Gastrocnemius medialis (tissue), 4 donors: ENCODE results near the gene SURF6. TPM values are rescaled to one million over a fixed set of nuclear protein-coding genes. Genes with fewer than 3 reads are reported as not detected.

Experiments used
- ATAC-seq, 2 donors: fragments of 150-250 bp; one replicate each; pipeline ENCODE4 v1.9.1; 2016
- DNase-seq, 2 donors: peaks; one replicate each; pipeline ENCODE4 v3.0.0-alpha.2; 2019
- H3K27ac ChIP-seq, 4 donors: fragments of 200-600 bp; sonication (generic); 1 replicate in 1 of 4; 2 replicates in 3 of 4; pipeline ENCODE4 v1.5.1; 2016 to 2018; ENCODE audit warnings: mild to moderate bottlenecking in 2 of 4, moderate library complexity in 1 of 4
- H3K27me3 ChIP-seq, 3 donors: fragments of 200-600 bp; sonication (generic) in 2 of 3; 1 replicate in 1 of 3; 2 replicates in 2 of 3; pipeline versions ENCODE4 v1.5.1 to v1.6.0; 2016 to 2019; ENCODE audit warnings: mild to moderate bottlenecking in 1 of 3, moderate library complexity in 1 of 3
- H3K36me3 ChIP-seq, 2 donors: fragments of 200-600 bp; sonication (generic) in 1 of 2; one replicate each; pipeline ENCODE4 v1.5.1; 2017 to 2018
- H3K4me1 ChIP-seq, 2 donors: fragments of 200-600 bp; sonication (generic) in 1 of 2; one replicate each; pipeline ENCODE4 v1.5.1; 2016 to 2017; ENCODE audit warnings: mild to moderate bottlenecking in 2 of 2
- H3K4me3 ChIP-seq, 4 donors: fragments of 200-600 bp; sonication (generic) in 3 of 4; 1 replicate in 1 of 4; 2 replicates in 3 of 4; pipeline ENCODE4 v1.5.1; 2016 to 2019; ENCODE audit warnings: mild to moderate bottlenecking in 2 of 4
- H3K9me3 ChIP-seq, 3 donors: fragments of 200-600 bp; sonication (generic) in 2 of 3; 1 replicate in 1 of 3; 2 replicates in 2 of 3; pipeline ENCODE4 v1.5.1; 2016 to 2019
- CTCF ChIP-seq, 5 experiments: fragments of 450-650 bp in 3 of 5; fragments of 200-600 bp in 2 of 5; sonication (generic) in 2 of 5; IDR thresholded peaks in 4 of 5; conservative IDR thresholded peaks in 1 of 5; 1 replicate in 4 of 5; 2 replicates in 1 of 5; pipeline ENCODE4 v1.5.1; 2016 to 2019; ENCODE audit warnings: antibody characterized with exemption in 5 of 5, mild to moderate bottlenecking in 3 of 5, moderate library complexity in 3 of 5
- POLR2A ChIP-seq, 2 donors: fragments of 450-650 bp; IDR thresholded peaks; one replicate each; pipeline ENCODE4 v1.6.1; 2017; ENCODE audit warnings: antibody characterized with exemption in 2 of 2, mild to moderate bottlenecking in 2 of 2, moderate library complexity in 2 of 2
- in situ Hi-C, 4 donors: fragments of 200-750 bp; cut with MboI; loops; one replicate each; pipeline versions ENCODE4 v1.15.0 to v1.8.0; 2017; ENCODE audit warnings: low sequenced_read_pairs in 4 of 4
- intact Hi-C: fragments of 100-400 bp; cut with DNase I; formaldehyde crosslinking; loops from one replicate; pipeline ENCODE4 v1.15.1; 2023; ENCODE audit warnings: low total_unique reads
- total RNA-seq, 4 donors: library from RNA; depleted of rRNA; stranded (reverse); fragments of >200 nt; gene quantifications; one replicate each; pipeline versions ENCODE4 v1.1.0 to v1.2.3, GENCODE V29; 2016

The SURF6 gene
- total RNA-seq, 4 donors from 2014 or later, result 13.4 to 34.2 (median 28.0) TPM

- Histone ChIP-seq H3K9me3 (no peaks in the 10 kb centered on the region), H3K4me3 (no peak overlapping the region), H3K27ac (no peak overlapping the region), H3K36me3 (no peaks in the 10 kb centered on the region), H3K4me1 (no peaks in the 10 kb centered on the region), H3K27me3 (peaks cover 0 to 13% (median 5%) of the 10 kb centered on the region in 3 donors)
- intact Hi-C loops, result no loop called here
- no peak for TF ChIP-seq CTCF (IDR thresholded peaks at IDR 0.05 in 4 of 5, conservative IDR thresholded peaks at IDR 0.05 in 1 of 5)
- TF ChIP-seq POLR2A (IDR thresholded peaks at IDR 0.05), result no peak
- in situ Hi-C loops, result no loop called here
- no peak for DNase-seq
- no peak for ATAC-seq
Observed at GRCh38 chr9:133282464-133283238, 53.3 kb downstream of the SURF6 start.

- intact Hi-C loops, result no loop called here
- no peaks in the 10 kb centered on the region for H3K36me3 ChIP-seq
- H3K27me3 ChIP-seq, result peaks cover 12 to 20% (median 19%) of the 10 kb centered on the region in 3 donors
- DNase-seq (no peak), ATAC-seq (no peak)
- TF ChIP-seq CTCF (IDR thresholded peaks at IDR 0.05 in 4 of 5, conservative IDR thresholded peaks at IDR 0.05 in 1 of 5), result no peak
- no peak for TF ChIP-seq POLR2A (IDR thresholded peaks at IDR 0.05)
- no peaks in the 10 kb centered on the region for H3K9me3 ChIP-seq
- no peaks in the 10 kb centered on the region for H3K4me1 ChIP-seq
- H3K27ac ChIP-seq, result no peak overlapping the region
- no peak overlapping the region for H3K4me3 ChIP-seq
- in situ Hi-C loops, result no loop called here
Observed at GRCh38 chr9:133280392-133280791, 55.6 kb downstream of the SURF6 start.

Other genes with a start within 250 kb of the SURF6 start
- gene RALGDS, start 214.9 kb downstream of the SURF6 start, total RNA-seq, result 10 to 100 TPM; 21.1 to 47.0 (median 36.9) TPM
- 10 to 100 TPM in 1 of 4 donors, 1 to 10 TPM in 2, under 1 TPM in 1; 0.15 to 10.3 (median 5.6) TPM for gene GBGT1, start 172.3 kb downstream of the SURF6 start, total RNA-seq
- gene OBP2B, start 126.9 kb downstream of the SURF6 start, total RNA-seq, result not detected
- 1 to 10 TPM in 1 of 4 donors, under 1 TPM in 2, not detected in 1; 0.24 to 2.4 (median 0.44) TPM for gene ABO, start 61.0 kb downstream of the SURF6 start, total RNA-seq
- gene MED22, start 11.9 kb upstream of the SURF6 start, total RNA-seq, result 10 to 100 TPM in 3 of 4 donors, 1 to 10 TPM in 1; 8.5 to 23.4 (median 13.0) TPM
- 1,000 to 10,000 TPM; 1,001 to 1,630 (median 1,510) TPM for gene RPL7A, start 12.0 kb upstream of the SURF6 start, total RNA-seq
- gene SURF1, start 20.3 kb upstream of the SURF6 start, total RNA-seq, result 10 to 100 TPM; 33.8 to 68.9 (median 56.0) TPM
- 10 to 100 TPM; 14.3 to 26.4 (median 24.8) TPM for gene SURF2, start 20.4 kb upstream of the SURF6 start, total RNA-seq
- gene SURF4, start 39.9 kb upstream of the SURF6 start, total RNA-seq, result 10 to 100 TPM; 62.9 to 98.4 (median 73.4) TPM
- gene STKLD1, start 40.2 kb upstream of the SURF6 start, total RNA-seq, result 1 to 10 TPM in 2 of 4 donors, under 1 TPM in 1, not detected in 1; 0.35 to 1.4 (median 1.1) TPM
- gene REXO4, start 81.8 kb upstream of the SURF6 start, total RNA-seq, result 10 to 100 TPM; 26.1 to 42.5 (median 34.6) TPM
- gene ADAMTS13, start 86.2 kb upstream of the SURF6 start, total RNA-seq, result 1 to 10 TPM; 1.0 to 2.2 (median 1.4) TPM
- gene CACFD1, start 123.8 kb upstream of the SURF6 start, total RNA-seq, result 10 to 100 TPM in 2 of 4 donors, 1 to 10 TPM in 2; 7.0 to 28.3 (median 10.1) TPM
- gene SLC2A6, start 142.9 kb upstream of the SURF6 start, total RNA-seq, result 1 to 10 TPM in 2 of 4 donors, under 1 TPM in 2; 0.41 to 2.4 (median 1.4) TPM
- gene MYMK, start 188.8 kb upstream of the SURF6 start, total RNA-seq, result not detected
- gene ADAMTSL2, start 198.5 kb upstream of the SURF6 start, total RNA-seq, result 1 to 10 TPM in 1 of 4 donors, under 1 TPM in 3; 0.10 to 1.8 (median 0.44) TPM